ENCODE measurements around the gene RBM46.
"Not testable (repeated sequence)": the region's sequence is repeated elsewhere in the genome, so short reads cannot be mapped to it uniquely, and the experiment has no call there.

RBM46 gene

DNA sequence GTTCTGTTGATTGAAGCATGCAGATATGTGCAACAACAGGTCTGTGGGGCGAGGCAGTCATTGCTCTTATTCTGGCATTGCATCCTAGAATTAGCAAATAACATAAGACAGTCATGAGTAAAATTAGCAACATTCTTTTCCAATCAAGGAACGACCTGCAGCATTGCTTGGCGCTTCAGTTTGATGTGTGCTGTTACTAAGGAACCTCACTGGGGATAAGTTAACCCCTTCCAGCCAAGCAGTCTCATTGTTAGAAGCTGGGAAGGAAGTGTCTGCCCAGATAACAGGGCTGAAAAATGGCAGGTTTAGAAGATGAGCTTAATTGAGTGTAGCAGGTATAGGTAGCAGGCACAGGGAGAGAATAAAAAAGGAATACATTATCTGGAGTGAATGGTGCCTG, 55.4 kb downstream of the RBM46 start:
- no peak for DNase-seq (ENCODE audit: low read depth in 2 of 2, low spot score in 1 of 2)

DNA sequence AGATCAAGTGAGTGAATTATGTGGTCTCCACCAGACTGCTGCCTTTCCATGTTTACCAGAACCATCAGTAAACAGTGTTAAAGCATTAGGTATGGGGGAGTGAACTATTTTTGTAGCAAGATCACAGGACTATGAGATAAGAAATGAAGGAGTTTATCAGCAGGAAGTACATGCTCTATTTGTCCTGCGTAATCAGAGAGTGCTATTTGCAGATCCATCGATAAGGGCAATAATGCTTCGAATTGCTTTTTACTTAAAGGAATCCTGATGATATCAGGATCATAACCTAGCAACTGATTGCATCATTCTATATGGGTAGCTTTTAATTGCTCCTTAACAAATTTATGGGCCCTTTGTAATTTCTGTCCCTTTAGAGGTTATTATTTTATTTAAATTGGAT, 57.1 kb downstream of the RBM46 start:
- no peak for DNase-seq (ENCODE audit: low read depth in 2 of 2, low spot score in 1 of 2)

DNA sequence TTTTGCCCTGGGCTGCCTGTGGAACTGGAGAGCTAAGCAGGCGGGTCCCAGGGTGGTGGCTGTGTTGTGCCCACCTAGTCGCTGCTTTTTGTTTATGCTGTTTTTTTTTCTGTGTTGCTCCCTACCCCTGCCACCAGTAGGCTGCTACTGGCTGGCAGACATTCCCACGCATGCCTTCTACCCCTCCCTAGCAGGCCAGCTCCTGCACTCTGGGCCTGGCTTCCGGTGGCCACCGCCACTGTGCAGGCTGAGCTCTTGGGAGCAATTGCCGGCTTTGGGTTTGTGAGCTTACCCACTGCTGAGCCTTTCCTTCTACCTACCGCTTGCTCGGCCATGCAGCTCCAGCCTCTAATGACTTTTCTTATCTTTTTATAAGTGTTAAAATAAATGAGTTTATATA, 57.6 kb downstream of the RBM46 start:
- no peak for DNase-seq (ENCODE audit: low read depth in 2 of 2, low spot score in 1 of 2)

DNA sequence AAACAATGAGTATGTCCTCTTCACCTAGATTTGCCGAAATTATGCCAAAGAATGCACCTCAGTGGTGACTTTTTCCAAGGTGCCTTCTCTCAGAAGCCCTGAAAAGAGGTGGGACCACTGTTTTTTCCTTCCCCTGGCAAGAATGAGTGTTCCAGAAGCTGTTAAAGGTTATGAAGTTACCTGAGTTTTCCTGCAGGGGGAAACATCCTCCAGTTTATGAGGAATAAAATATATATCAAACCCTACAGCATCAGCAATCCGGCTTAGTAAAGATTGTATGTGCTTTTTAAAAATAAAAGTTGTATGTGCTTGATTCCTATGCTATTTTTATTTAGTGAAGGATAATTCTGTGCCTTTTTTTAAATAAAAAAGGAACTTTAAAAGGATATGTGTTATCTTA, 73.3 kb downstream of the RBM46 start:
- no peak for DNase-seq (ENCODE audit: low read depth in 2 of 2, low spot score in 1 of 2)

DNA sequence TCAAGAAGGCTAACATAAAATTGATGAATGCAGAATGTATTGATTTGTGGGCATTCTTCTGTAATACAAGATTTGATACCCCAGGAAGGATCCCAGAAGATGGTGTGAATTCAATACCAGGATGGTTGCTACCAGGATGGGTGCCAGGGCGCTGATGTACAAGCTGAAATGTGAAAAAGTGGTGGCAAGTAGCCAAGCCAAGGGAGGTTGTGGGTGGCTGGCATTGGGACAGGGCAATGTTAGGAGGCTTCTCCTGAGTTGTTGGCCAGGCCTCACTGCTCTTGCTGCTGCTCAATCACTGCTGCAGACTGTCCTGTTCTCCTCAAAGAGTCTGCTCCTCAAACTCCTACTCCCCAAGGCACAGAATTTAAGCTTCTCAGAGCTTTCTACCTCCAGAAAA, 77.1 kb downstream of the RBM46 start:
- no peak for DNase-seq (ENCODE audit: low read depth in 2 of 2, low spot score in 1 of 2)

GRCh38 chr4:154868414-154869194, 87.5 kb downstream of the RBM46 start:
- DNase-seq (ENCODE audit: low read depth in 2 of 2, low spot score in 1 of 2) = no peak

DNA sequence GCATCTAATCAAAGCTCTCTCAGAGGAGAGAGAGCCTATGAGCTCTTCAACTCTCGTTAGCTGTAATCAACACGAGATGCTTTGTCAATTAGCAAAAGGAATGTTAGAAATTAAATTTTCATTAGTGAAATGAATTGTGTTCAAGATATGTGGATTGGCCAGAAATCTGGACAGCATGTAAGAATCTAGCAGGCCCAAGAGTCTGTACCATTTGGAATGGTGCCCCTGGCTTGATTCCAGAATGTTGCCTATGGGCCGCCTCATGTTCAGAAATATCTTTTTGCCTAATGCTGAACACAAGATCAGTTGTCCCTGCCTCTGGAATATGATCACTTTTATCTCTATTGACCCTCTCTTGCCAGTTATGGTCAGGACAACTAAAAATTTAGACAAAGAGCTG, 88.2 kb downstream of the RBM46 start:
- DNase-seq (ENCODE audit: low read depth in 2 of 2, low spot score in 1 of 2) = no peak

GRCh38 chr4:154872198-154872597, 91.1 kb downstream of the RBM46 start:
- DNase-seq (ENCODE audit: low read depth in 2 of 2, low spot score in 1 of 2) = no peak

GRCh38 chr4:154874049-154874448, 93.0 kb downstream of the RBM46 start:
- DNase-seq (ENCODE audit: low read depth in 2 of 2, low spot score in 1 of 2) = not testable (repeated sequence)

DNA sequence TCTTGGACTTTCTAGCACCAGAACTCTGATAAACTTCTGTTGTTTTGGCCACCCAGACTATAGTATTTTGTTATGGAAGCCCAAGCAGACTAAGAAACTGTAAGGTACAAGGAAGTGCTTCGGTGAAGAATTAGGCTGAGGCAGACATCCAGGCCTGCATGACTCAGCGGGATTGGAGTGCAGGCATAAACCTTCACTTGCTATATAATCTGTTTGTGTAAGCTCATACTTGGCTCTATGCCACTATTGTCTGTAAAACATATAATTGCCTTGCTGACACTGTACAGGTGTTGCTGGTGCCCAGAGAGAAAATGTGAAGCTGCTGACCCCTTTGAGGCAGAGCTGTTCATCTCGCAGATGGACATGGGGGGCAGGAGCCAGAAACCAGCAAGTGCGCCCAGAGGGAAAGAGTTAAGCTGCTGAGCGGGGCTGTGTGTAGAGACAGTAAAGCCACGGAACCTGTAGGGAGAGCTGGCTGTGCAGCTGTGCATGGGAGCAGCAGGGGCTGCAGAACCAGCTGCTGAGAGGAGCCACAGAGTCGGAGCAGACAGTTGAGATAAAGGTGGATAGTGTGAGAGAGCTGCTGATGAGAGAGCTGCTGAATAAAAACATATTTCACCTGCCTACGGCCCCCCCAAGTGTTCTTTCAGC, 96.2 kb downstream of the RBM46 start:
- DNase-seq (ENCODE audit: low read depth in 2 of 2, low spot score in 1 of 2) = no peak
